ENCODE data around the gene KIF1C.
"Not testable (repeated sequence)": the region's sequence is repeated elsewhere in the genome, so short reads cannot be mapped to it uniquely, and the experiment has no call there.

Gene KIF1C

GRCh38 chr17:5045496-5045895 lies 47.7 kb downstream of the KIF1C start:
- DNase-seq: no peak

DNA sequence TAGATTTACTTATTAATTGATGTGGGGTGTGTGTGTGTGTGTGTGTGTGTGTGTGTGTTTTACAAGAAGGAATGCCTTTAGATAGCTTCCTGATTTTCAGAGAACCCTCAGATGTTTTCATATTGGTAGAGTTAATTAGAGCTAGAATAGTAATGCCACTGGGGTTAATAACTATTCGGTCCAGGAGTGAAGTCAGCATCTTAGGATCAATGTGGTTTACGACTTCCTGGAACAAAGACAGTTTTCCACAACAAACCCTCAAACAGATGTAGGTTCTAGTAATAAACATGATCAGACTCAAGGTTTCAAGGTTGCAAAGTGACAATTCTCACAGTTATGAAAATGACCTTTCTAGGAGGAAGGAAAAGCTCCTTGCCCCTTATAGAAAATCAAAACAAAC lies 49.7 kb downstream of the KIF1C start:
- no peak for DNase-seq

DNA sequence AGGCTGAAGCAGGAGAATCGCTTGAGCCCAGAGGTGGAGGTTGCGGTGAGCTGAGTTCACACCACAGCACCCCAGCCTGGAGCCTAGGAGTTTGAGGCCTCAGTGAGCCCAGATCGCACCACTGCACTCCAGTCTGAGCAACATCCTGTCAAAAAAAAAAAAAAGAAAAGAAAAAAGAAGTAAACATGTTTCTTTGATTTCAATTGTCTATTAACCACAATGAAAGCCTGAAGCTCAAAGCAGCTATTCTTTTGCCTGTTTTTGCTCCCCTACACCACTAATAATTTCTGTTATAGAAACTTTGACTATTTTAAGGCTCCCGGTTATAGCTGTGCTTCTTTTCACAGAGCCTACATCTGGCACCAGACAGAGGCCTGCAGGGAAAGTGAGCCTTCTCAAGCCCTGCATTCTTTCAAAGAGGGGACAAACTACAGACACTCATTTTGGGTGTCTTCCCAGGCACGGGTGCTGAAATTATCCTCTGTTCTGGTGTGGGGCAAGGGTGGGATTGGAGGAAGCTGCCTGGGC lies 51.6 kb downstream of the KIF1C start:
- DNase-seq: no peak

DNA sequence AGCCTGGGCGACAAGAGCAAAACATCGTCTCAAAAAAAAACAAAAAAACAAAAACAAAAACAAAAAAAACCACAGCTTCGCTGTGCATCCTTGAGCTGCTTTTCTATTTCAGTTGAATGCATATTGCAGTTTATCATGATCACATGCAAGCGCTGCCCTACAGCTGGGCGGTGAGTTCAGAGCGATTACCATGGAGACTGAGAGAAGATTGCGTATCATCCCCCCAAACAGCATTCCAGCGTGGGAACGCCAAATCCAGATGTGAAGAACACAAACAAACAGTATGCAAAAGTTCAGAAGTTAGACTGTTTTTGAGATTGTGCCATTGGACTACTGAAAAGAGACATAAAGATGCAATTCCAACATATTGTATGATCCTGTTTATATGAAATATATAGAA lies 52.5 kb downstream of the KIF1C start:
- no peak for DNase-seq

GRCh38 chr17:5055543-5055942 lies 57.8 kb downstream of the KIF1C start:
- no peak for DNase-seq

- DNase-seq: no peak
Observed at GRCh38 chr17:5065227-5065744, 67.5 kb downstream of the KIF1C start.

DNA sequence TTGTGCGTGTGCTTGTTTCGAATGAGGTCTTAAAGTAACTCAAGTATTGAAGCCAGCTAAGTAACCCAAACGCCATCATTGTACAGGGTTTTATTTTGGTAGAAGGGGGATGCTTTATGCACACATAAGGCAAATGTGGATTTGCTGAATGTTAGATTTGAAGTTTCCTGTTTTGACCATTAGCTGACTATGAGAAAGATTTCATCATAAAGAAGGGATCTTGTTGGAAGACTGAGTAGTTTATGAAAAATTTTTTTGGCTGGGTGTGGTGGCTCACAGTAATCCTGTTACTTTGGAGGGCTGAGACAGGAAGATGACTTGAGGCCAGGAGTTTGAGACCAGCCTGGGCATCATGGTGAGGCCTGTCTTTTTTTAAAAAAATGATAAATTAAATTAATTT lies 70.5 kb downstream of the KIF1C start:
- DNase-seq: no peak

- no peak for DNase-seq
Observed at GRCh38 chr17:5069724-5070123, 72.0 kb downstream of the KIF1C start.

DNA sequence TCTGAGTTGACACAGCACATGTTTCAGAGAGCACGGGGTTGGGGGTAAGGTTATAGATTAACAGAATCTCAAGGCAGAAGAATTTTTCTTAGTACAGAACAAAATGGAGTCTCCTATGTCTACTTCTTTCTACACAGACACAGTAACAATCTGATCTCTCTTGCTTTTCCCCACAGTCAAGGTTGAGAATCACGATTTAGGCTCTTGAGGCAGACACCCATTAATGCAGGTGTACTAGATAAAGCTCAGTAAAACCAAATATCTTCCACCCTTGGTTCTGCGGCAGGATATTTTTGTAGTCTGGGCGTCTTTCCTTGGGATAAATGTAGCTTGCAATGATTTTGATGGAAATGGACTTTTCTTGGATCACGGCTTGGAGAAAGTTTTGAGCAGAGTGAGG lies 77.7 kb downstream of the KIF1C start:
- not testable (repeated sequence) for DNase-seq

DNA sequence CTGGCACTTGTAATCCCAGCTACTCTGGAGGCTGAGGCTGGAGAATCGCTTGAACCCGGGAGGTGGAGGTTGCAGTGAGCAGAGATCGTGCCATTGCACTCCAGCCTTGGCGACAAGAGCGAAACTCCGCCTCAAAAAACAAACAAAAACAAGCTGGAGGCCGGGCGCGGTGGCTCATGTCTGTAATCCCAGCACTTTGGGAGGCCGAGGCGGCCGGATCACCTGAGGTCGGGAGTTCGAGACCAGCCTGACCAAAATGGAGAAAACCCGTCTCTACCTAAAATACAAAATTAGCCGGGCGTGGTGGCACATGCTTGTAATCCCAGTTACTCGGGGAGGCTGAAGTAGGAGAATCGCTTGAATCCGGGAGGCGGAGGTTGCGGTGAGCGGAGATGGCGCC lies 79.5 kb downstream of the KIF1C start:
- not testable (repeated sequence) for DNase-seq

DNA sequence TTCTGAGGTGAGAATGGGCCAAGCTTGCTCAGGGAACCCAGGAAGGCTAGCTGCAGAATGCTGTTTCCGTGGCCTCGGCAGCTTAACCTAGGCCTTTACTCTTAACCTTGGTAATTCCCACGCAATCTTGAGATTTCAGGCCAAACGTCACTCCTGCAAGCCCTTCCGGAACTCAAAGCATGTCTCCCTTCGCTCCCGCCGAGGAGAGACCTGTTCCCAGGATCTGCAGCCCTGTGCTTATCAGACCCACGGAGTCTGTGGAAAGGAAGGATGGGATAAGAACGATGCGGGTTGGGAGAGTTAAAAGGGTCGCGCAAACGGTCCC lies 80.0 kb downstream of the KIF1C start:
- DNase-seq: no peak

Data from activated CD8-positive, alpha-beta memory T cell treated with anti-CD3 and anti-CD28 coated beads for 24 hours (primary cell).